GM12878 (cell line): ENCODE results near the gene CCHCR1. TPM values are rescaled to one million over a fixed set of nuclear protein-coding genes. Genes with fewer than 3 reads are reported as not detected.
A peak's percentile ranks its signal among the peaks of the same experiment; 100 is the strongest.

Experiments
- ATAC-seq: fragments of 200-7000 bp; cut with Tn5 transposase; 3 replicates; pipeline ENCODE4 v1.9.1; 2020; ENCODE audit warnings: mild to moderate bottlenecking, moderate library complexity
- BruUV-seq: library from RNA; stranded (reverse); fragments of 400-500 nt; replicated peaks from 2 replicates; lab custom pipeline; 2021; lab: Mats Ljungman, UMichigan
- CTCF ChIA-PET: fragments of 300-600 bp; sonication (Branson Sonifier 250); formaldehyde crosslinking; extraction: SDS; loops from one replicate; lab custom pipeline; 2021; ENCODE audit warnings: inconsistent platforms; lab: Yijun Ruan, JAX
- POLR2A ChIA-PET: fragments of 350-600 bp; formaldehyde crosslinking; extraction: SDS; loops from one replicate; lab custom pipeline; 2021; ENCODE audit warnings: inconsistent platforms; lab: Charles Lee
- RAD21 ChIA-PET: fragments of 300-600 bp; sonication (Branson Sonifier 250); formaldehyde crosslinking; loops from one replicate; lab custom pipeline; 2023; ENCODE audit warnings: antibody characterized with exemption; ENCODE audit not compliant: unreplicated experiment; lab: Charles Lee
- SMC1A ChIA-PET: fragments of 300-600 bp; sonication (Branson Sonifier 250); formaldehyde crosslinking; loops from one replicate; lab custom pipeline; 2023; ENCODE audit not compliant: unreplicated experiment, uncharacterized antibody; lab: Charles Lee
- DNase-seq: peaks from one replicate; pipeline ENCODE4 v3.0.0-alpha.2; 2011; ENCODE audit warnings: low read depth, low spot score
- FAIRE-seq: peaks from 3 replicates; lab custom pipeline; 2011; peaks lifted over from hg19 to GRCh38; lab: Jason Lieb, UNC
- H2AFZ ChIP-seq: 2 replicates; pipeline ENCODE4 v1.6.0; 2011; ENCODE audit warnings: low read depth, low read length, control low read depth; ENCODE audit not compliant: control insufficient read depth
- H3K27ac ChIP-seq: 2 replicates; pipeline ENCODE4 v1.5.1; 2011; ENCODE audit warnings: control low read depth; ENCODE audit not compliant: control insufficient read depth, insufficient read depth
- H3K27me3 ChIP-seq, 2 experiments: replicated peaks in 1 of 2; 2 replicates each; pipeline versions ENCODE4 v1.6.0 to v1.6.1; 2011; ENCODE audit warnings: low read length in 1 of 2; ENCODE audit not compliant: control insufficient read depth in 2 of 2, insufficient read depth in 2 of 2
- H3K36me3 ChIP-seq, 2 experiments: 2 replicates each; pipeline ENCODE4 v1.5.1; 2011; ENCODE audit warnings: low read length in 1 of 2; ENCODE audit not compliant: control insufficient read depth in 2 of 2, insufficient read depth in 2 of 2
- H3K4me1 ChIP-seq: 2 replicates; pipeline ENCODE4 v1.6.1; 2011; ENCODE audit warnings: mild to moderate bottlenecking, low read length, moderate library complexity, mixed read lengths; ENCODE audit not compliant: control insufficient read depth, insufficient read depth
- H3K4me2 ChIP-seq: 2 replicates; pipeline ENCODE4 v1.6.0; 2011; ENCODE audit warnings: control low read depth; ENCODE audit not compliant: control insufficient read depth, insufficient read depth
- H3K4me3 ChIP-seq: fragments of 200-600 bp; sonication (generic); 2 replicates; pipeline ENCODE4 v1.5.1; 2016
- H3K79me2 ChIP-seq: 2 replicates; pipeline ENCODE4 v1.6.0; 2011; ENCODE audit warnings: low read length; ENCODE audit not compliant: control insufficient read depth, insufficient read depth
- H3K9ac ChIP-seq: 2 replicates; pipeline ENCODE4 v1.8.0; 2011; ENCODE audit warnings: low read length, control low read depth, mixed read lengths; ENCODE audit not compliant: control insufficient read depth, insufficient read depth
- H3K9me3 ChIP-seq: replicated peaks from 3 replicates; pipeline ENCODE4 v1.5.1; 2011; ENCODE audit warnings: mild to moderate bottlenecking, low read length; ENCODE audit not compliant: control insufficient read depth, insufficient read depth
- H4K20me1 ChIP-seq: 2 replicates; pipeline ENCODE4 v1.6.0; 2011; ENCODE audit not compliant: control insufficient read depth, insufficient read depth
- CTCF ChIP-seq, 3 experiments: IDR thresholded peaks in 2 of 3; conservative IDR thresholded peaks in 1 of 3; 2 replicates each; pipeline ENCODE4 v1.5.1; 2011; ENCODE audit warnings: low read depth in 3 of 3, low read length in 3 of 3, mild to moderate bottlenecking in 3 of 3, control low read depth in 2 of 3, moderate library complexity in 2 of 3, inconsistent platforms in 1 of 3, mixed read lengths in 1 of 3; ENCODE audit not compliant: control insufficient read depth in 2 of 3, insufficient read depth in 1 of 3; ENCODE audit errors: extremely low read depth in 1 of 3
- EP300 ChIP-seq, 2 experiments: fragments of 150-350 bp in 1 of 2; IDR thresholded peaks; 2 replicates each; pipeline ENCODE4 v1.6.1; 2011 to 2012; ENCODE audit warnings: low read depth in 2 of 2, low read length in 2 of 2, borderline replicate concordance in 1 of 2, improper control_type of control experiment in 1 of 2, inconsistent platforms in 1 of 2; ENCODE audit not compliant: control insufficient read depth in 1 of 2
- MYB ChIP-seq: fragments of 150-350 bp; IDR thresholded peaks from 2 replicates; pipeline ENCODE4 v1.6.1; 2014; ENCODE audit warnings: mild to moderate bottlenecking, low read depth, low read length, borderline replicate concordance
- SIX5 ChIP-seq: IDR thresholded peaks from 2 replicates; pipeline ENCODE4 v1.6.1; 2011; ENCODE audit warnings: mild to moderate bottlenecking, low read depth, low read length, moderate library complexity; ENCODE audit not compliant: severe bottlenecking
- WGBS: methylation state at CpG from one replicate; pipeline ENCODE4 v1.1.6; 2016; ENCODE audit warnings: low lambda C conversion rate; ENCODE audit not compliant: insufficient replicate concordance, insufficient coverage; ENCODE audit errors: missing lambda C conversion rate; 5-methylcytosine and 5-hydroxymethylcytosine counted together
- in situ Hi-C: fragments of 300-500 bp; cut with MboI; formaldehyde crosslinking; loops from 9 replicates; pipeline ENCODE4 v1.14.3; 2018; ENCODE audit warnings: mixed read lengths
- intact Hi-C: fragments of 100-400 bp; cut with micrococcal nuclease; formaldehyde crosslinking; loops from one replicate; pipeline ENCODE4 v1.14.2; 2022; ENCODE audit not compliant: unreplicated experiment
- polyA plus RNA-seq, 11 experiments: library from polyadenylated mRNA; depleted of rRNA in 4 of 11; unstranded in 6 of 11; stranded (reverse) in 5 of 11; fragments of >200 nt; fragmentation: Nextera tagmentation in 4 of 11; fragmentation: Illumina TruSeq in 1 of 11; extraction: Ambion mirVana in 4 of 11; extraction: Trizol in 1 of 11; gene quantifications; 1 replicate in 1 of 11; 2 replicates in 10 of 11; pipeline versions ENCODE4 v1.2.1 to v1.2.3, GENCODE V29; 2011 to 2016; ENCODE audit warnings: inconsistent platforms in 2 of 11, missing spikeins in 2 of 11, low read depth in 1 of 11
- total RNA-seq, 4 experiments: library from RNA; depleted of rRNA in 3 of 4; stranded (reverse); fragments of >200 nt in 3 of 4; fragmentation: Illumina TruSeq in 1 of 4; extraction: Trizol in 1 of 4; gene quantifications; 2 replicates each; pipeline versions ENCODE4 v1.2.1 to v1.2.3, GENCODE V29; 2013 to 2021

CCHCR1 gene
- total and polyA plus RNA-seq, 10 of the 15 experiments (the other 5 are each of a cell fraction or from before 2014, with no cell fraction given) = 1.0 to 35.2 (median 24.7) TPM

- BruUV-seq = no TSS peak
- H2AFZ ChIP-seq = no peak overlapping the region
- H3K27me3 ChIP-seq = no peaks in the 10 kb centered on the region
- H3K4me2 ChIP-seq = no peak overlapping the region
- no peaks in the 10 kb centered on the region for H4K20me1 ChIP-seq
- in situ Hi-C loops (loop anchor here (5.0 kb wide), 1 partner anchor 56 kb away; the partner anchor contains the start of gene PSORS1C2), intact Hi-C loops (loop anchor here (2.0 kb wide), 1 partner anchor 34 kb away; the partner anchor contains the start of gene TCF19)
- H3K9ac ChIP-seq = no peak overlapping the region
- no peak overlapping the region for H3K4me3 ChIP-seq
- TF ChIP-seq CTCF (IDR thresholded peaks at IDR 0.05 in 2 of 3, conservative IDR thresholded peaks at IDR 0.05 in 1 of 3; ENCODE audit: control insufficient read depth in 2 of 3, extremely low read depth in 1 of 3, insufficient read depth in 1 of 3, low read depth in 3 of 3, low read length in 3 of 3) (peak in 2 of 3 experiments; percentile 10 to 18; a peak in 1 of 6 replicates), SIX5 (no peak), EP300 (IDR thresholded peaks at IDR 0.05; ENCODE audit: borderline replicate concordance in 1 of 2, control insufficient read depth in 1 of 2, low read depth in 2 of 2, low read length in 2 of 2) (no peak), MYB (no peak)
- WGBS = 58% methylated on average over 8 of the region's 8 CpGs
- H3K79me2 ChIP-seq = peaks cover 4% of the 10 kb centered on the region
- RAD21 ChIA-PET = interaction anchor here (0.7 to 5.4 kb wide), 14 partner anchors 28 to 178 kb away, joined by 3 to 84 read pairs (median 4); partner anchors contain the start of gene PSORS1C2
- SMC1A ChIA-PET = interaction anchor here (0.7 to 5.2 kb wide), 13 partner anchors 10 to 175 kb away, joined by 3 to 52 read pairs (median 9); partner anchors contain the start of genes CCHCR1, PSORS1C2 and TCF19
- POLR2A ChIA-PET = interaction anchor here (0.7 to 1.8 kb wide), 3 partner anchors 10 to 56 kb away, joined by 4 to 9 read pairs (median 9); no protein-coding TSS in a partner anchor
- DNase-seq (no peak), ATAC-seq (no peak), FAIRE-seq (no peak)
- peaks cover 10% of the 10 kb centered on the region for H3K4me1 ChIP-seq
- no peak overlapping the region for H3K27ac ChIP-seq
- H3K9me3 ChIP-seq = no peaks in the 10 kb centered on the region
- CTCF ChIA-PET = interaction anchor here (0.6 to 14.6 kb wide), 14 partner anchors 10 to 374 kb away, joined by 3 to 326 read pairs (median 6); partner anchors contain the start of genes CCHCR1, PSORS1C2 and TCF19
- no peaks in the 10 kb centered on the region for H3K36me3 ChIP-seq
Measured at GRCh38 chr6:31193206-31193605, 35.6 kb upstream of the CCHCR1 start.
